ENCODE measurements around the gene SORCS3. TPM values are rescaled to one million over a fixed set of nuclear protein-coding genes. Genes with fewer than 3 reads are reported as not detected.

SORCS3 gene
- total and polyA plus RNA-seq, 4 donors = 0.93 TPM; not detected in 3

GRCh38 chr10:104875561-104875960 lies 234.5 kb downstream of the SORCS3 start:
- H3K4me1 ChIP-seq (ENCODE audit: control insufficient read depth in 4 of 4, insufficient read depth in 4 of 4, low read length in 3 of 4) = no peaks in the 10 kb centered on the region
- WGBS = 82% methylated on average over 1 of the region's 1 CpG
- peaks cover 0 to 4% (median 1%) of the 10 kb centered on the region in 4 donors for H3K27me3 ChIP-seq (ENCODE audit: control insufficient read depth in 4 of 4, insufficient read depth in 4 of 4, low read length in 3 of 4)
- no peaks in the 10 kb centered on the region for H3K9me3 ChIP-seq (ENCODE audit: control insufficient read depth in 4 of 4, low read length in 3 of 4)
- no peak overlapping the region for H3K4me3 ChIP-seq (ENCODE audit: low read depth in 1 of 3, low read length in 3 of 3)
- TF ChIP-seq NR2F2 (IDR thresholded peaks at IDR 0.05) = no peak
- no peak for TF ChIP-seq FOXA2 (IDR thresholded peaks at IDR 0.05)
- no peak for TF ChIP-seq ZBTB33 (IDR thresholded peaks at IDR 0.05)
- no peak for TF ChIP-seq TAF1 (conservative IDR thresholded peaks at IDR 0.05)
- no peak for TF ChIP-seq HNF4G (IDR thresholded peaks at IDR 0.05)
- TF ChIP-seq ATF3 (IDR thresholded peaks at IDR 0.05) = no peak
- no peak overlapping the region for H3K27ac ChIP-seq (ENCODE audit: low read depth in 1 of 2, low read length in 2 of 2)
- DNase-seq (ENCODE audit: low spot score) = no peak
- no peak overlapping the region for H3K9ac ChIP-seq (ENCODE audit: low read depth in 1 of 2, low read length in 2 of 2)
- no peaks in the 10 kb centered on the region for H3K36me3 ChIP-seq (ENCODE audit: control insufficient read depth in 4 of 4, insufficient read depth in 3 of 4, low read depth in 1 of 4, low read length in 3 of 4)

- 58% methylated on average over 5 of the region's 5 CpGs for WGBS
- TF ChIP-seq RAD21 (IDR thresholded peaks at IDR 0.05) = no peak
- TF ChIP-seq HNF4A (conservative IDR thresholded peaks at IDR 0.05) = no peak
- TF ChIP-seq REST (IDR thresholded peaks at IDR 0.05) = no peak
- TF ChIP-seq EGR1 (IDR thresholded peaks at IDR 0.05; ENCODE audit: low read depth in 2 of 2) = no peak
- no peak for TF ChIP-seq HNF4G (IDR thresholded peaks at IDR 0.05)
- no peak for TF ChIP-seq MAX (IDR thresholded peaks at IDR 0.05)
- TF ChIP-seq FOXA2 (IDR thresholded peaks at IDR 0.05) = no peak
- no peak for TF ChIP-seq RXRA (IDR thresholded peaks at IDR 0.05)
- TF ChIP-seq GABPA (IDR thresholded peaks at IDR 0.05 in 1 of 2, conservative IDR thresholded peaks at IDR 0.05 in 1 of 2) = no peak
- TF ChIP-seq FOXA1 (IDR thresholded peaks at IDR 0.05) = no peak
- TF ChIP-seq ZBTB33 (IDR thresholded peaks at IDR 0.05) = no peak
- H3K9ac ChIP-seq (ENCODE audit: low read depth in 1 of 2, low read length in 2 of 2) = no peak overlapping the region
- H3K9me3 ChIP-seq (ENCODE audit: control insufficient read depth in 4 of 4, low read length in 3 of 4) = no peaks in the 10 kb centered on the region
- no peaks in the 10 kb centered on the region for H3K4me1 ChIP-seq (ENCODE audit: control insufficient read depth in 4 of 4, insufficient read depth in 4 of 4, low read length in 3 of 4)
- H3K27ac ChIP-seq (ENCODE audit: low read depth in 1 of 2, low read length in 2 of 2) = no peak overlapping the region
- H3K27me3 ChIP-seq (ENCODE audit: control insufficient read depth in 4 of 4, insufficient read depth in 4 of 4, low read length in 3 of 4) = peaks cover 0 to 5% (median 1%) of the 10 kb centered on the region in 4 donors
- no peak for DNase-seq (ENCODE audit: low spot score)
- no peak overlapping the region for H3K4me3 ChIP-seq (ENCODE audit: low read depth in 1 of 3, low read length in 3 of 3)
- H3K36me3 ChIP-seq (ENCODE audit: control insufficient read depth in 4 of 4, insufficient read depth in 3 of 4, low read depth in 1 of 4, low read length in 3 of 4) = no peaks in the 10 kb centered on the region
Observed at GRCh38 chr10:104880624-104881398, 239.7 kb downstream of the SORCS3 start.
